ENCODE measurements around the gene OR6N2. TPM values are rescaled to one million over a fixed set of nuclear protein-coding genes. Genes with fewer than 3 reads are reported as not detected.

OR6N2 gene, protein sequence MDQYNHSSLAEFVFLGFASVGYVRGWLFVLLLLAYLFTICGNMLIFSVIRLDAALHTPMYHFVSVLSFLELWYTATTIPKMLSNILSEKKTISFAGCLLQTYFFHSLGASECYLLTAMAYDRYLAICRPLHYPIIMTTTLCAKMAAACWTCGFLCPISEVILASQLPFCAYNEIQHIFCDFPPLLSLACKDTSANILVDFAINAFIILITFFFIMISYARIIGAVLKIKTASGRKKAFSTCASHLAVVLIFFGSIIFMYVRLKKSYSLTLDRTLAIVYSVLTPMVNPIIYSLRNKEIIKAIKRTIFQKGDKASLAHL
- total RNA-seq, result under 1 TPM in 1 of 2 donors, not detected in 1; 0.08 TPM
- polyA plus RNA-seq (ENCODE audit: insufficient read length in 6 of 6), result not detected
- long read RNA-seq, donor 1, result 0 reads
- long read RNA-seq, donor 2, result 0 reads
- long read RNA-seq, donor 3, result 0 reads
- long read RNA-seq, donor 4, result 0 reads
- long read RNA-seq, donor 5, result 0 reads
- long read RNA-seq, donor 6, result 0 reads
- long read RNA-seq, donor 7, result 0 reads
- long read RNA-seq, donor 8, result 0 reads
- long read RNA-seq, donor 9, result 0 reads
- long read RNA-seq, donor 10, result 0 reads
- long read RNA-seq, donor 11, result 0 reads
- long read RNA-seq, donor 12, result 0 reads

DNA sequence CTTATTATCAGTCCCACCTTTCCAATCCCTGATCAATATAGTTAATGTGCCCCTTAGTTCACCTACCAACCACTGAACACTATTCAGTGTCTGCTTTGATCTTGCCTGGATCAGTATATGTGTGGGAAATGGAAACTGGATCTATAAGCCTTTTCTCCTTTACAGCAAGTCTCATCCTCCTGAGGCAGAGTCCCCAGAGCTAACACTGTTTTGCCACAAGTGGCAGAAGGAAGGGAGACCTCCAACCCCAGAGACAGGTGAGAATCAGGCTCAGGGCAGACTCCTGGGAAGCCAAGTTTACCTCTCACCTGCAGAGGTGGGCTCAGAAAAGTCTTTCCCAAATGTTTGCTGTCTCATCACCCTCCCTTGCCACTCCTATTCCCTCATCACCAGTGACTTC is at the start of gene OR6N2:
OR6N2 (minus strand) TSS at position 101 of the 400 bp plus-strand sequence. CDS start 3,569 bp downstream, outside the sequence.
- no peaks in the 10 kb centered on the region for H3K9me3 ChIP-seq
- no peaks in the 10 kb centered on the region for H3K27me3 ChIP-seq
- H3K4me3 ChIP-seq, result no peak within 1 kb of the TSS
- no peaks in the 10 kb centered on the region for H3K4me1 ChIP-seq
- TF ChIP-seq, protein P1, sequence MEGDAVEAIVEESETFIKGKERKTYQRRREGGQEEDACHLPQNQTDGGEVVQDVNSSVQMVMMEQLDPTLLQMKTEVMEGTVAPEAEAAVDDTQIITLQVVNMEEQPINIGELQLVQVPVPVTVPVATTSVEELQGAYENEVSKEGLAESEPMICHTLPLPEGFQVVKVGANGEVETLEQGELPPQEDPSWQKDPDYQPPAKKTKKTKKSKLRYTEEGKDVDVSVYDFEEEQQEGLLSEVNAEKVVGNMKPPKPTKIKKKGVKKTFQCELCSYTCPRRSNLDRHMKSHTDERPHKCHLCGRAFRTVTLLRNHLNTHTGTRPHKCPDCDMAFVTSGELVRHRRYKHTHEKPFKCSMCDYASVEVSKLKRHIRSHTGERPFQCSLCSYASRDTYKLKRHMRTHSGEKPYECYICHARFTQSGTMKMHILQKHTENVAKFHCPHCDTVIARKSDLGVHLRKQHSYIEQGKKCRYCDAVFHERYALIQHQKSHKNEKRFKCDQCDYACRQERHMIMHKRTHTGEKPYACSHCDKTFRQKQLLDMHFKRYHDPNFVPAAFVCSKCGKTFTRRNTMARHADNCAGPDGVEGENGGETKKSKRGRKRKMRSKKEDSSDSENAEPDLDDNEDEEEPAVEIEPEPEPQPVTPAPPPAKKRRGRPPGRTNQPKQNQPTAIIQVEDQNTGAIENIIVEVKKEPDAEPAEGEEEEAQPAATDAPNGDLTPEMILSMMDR (IDR thresholded peaks at IDR 0.05), result no peak
- DNase-seq (no peak), ATAC-seq (no peak)
- H3K36me3 ChIP-seq, result no peaks in the 10 kb centered on the region
- intact Hi-C loops (cut with DNase I), result no loop called here
- H3K27ac ChIP-seq, result no peak within 1 kb of the TSS

DNA sequence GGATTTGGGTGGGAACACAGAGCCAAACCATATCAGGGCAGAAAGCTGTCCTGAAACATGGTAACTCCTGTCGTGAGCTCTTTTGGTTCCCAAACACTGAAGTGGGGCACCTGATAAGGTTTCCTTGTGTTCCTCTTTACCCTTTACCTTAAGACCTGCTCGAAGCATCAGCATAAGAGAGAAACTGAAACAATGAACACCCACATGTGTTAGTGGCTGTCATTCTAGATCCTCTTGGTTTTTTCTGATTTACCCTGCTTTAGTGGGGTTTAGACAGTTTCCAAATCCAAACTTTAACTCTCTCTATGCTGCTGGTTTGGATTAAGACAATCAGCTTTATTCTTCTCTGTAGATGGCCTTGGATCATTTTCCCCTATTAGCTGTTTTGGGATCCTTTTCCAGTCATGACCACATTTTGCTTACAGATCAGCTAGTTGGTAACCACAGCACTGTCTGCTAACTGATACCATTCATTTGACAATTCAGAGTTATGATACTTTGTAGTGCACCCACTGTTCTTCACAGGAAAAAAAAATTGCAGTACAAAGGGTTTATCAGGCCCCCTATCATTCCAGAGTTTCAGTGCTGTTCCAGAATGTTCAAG is 49.2 kb upstream of the OR6N2 start:
- H3K27ac ChIP-seq, result peak overlapping the region; percentile 41 to 88

DNA sequence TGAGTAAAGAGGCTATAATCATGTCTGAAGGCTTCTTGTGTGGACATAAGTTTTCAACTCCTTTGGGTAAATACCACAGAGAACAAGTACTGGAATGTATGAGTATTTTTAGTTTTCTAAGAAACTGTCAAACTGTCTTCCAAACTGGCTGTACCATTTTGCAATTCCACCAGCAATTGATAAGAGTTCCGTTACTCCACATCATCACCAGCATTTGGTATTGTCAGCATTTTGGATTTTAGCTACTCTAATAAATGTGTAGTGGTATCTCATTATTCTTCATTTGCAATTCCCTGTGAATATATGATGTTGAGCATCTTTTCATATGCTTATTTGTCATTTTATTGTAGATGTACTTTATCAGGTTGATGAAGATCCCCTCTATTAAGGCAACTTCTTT is 40.7 kb upstream of the OR6N2 start:
- intact Hi-C loops (cut with DNase I), result no loop called here
- H3K36me3 ChIP-seq, result no peaks in the 10 kb centered on the region
- no peaks in the 10 kb centered on the region for H3K27me3 ChIP-seq
- no peak overlapping the region for H3K4me3 ChIP-seq
- H3K27ac ChIP-seq, result no peak overlapping the region
- peaks cover 0 to 32% of the 10 kb centered on the region in 2 donors for H3K4me1 ChIP-seq
- TF ChIP-seq, protein P1 (IDR thresholded peaks at IDR 0.05), result no peak
- no peaks in the 10 kb centered on the region for H3K9me3 ChIP-seq
- DNase-seq (no peak), ATAC-seq (no peak)

More for the DNA sequence above, 49.2 kb upstream of the OR6N2 start:
- Histone ChIP-seq H3K4me1 (peaks cover 0 to 8% of the 10 kb centered on the region in 2 donors), H3K9me3 (peaks cover 0 to 13% of the 10 kb centered on the region in 2 donors), H3K4me3 (no peak overlapping the region), H3K27me3 (no peaks in the 10 kb centered on the region), H3K36me3 (no peaks in the 10 kb centered on the region)
- ATAC-seq, result no peak
- TF ChIP-seq, protein P1 (IDR thresholded peaks at IDR 0.05), result no peak
- intact Hi-C loops (cut with DNase I), result no loop called here
- DNase-seq, result no peak

DNA sequence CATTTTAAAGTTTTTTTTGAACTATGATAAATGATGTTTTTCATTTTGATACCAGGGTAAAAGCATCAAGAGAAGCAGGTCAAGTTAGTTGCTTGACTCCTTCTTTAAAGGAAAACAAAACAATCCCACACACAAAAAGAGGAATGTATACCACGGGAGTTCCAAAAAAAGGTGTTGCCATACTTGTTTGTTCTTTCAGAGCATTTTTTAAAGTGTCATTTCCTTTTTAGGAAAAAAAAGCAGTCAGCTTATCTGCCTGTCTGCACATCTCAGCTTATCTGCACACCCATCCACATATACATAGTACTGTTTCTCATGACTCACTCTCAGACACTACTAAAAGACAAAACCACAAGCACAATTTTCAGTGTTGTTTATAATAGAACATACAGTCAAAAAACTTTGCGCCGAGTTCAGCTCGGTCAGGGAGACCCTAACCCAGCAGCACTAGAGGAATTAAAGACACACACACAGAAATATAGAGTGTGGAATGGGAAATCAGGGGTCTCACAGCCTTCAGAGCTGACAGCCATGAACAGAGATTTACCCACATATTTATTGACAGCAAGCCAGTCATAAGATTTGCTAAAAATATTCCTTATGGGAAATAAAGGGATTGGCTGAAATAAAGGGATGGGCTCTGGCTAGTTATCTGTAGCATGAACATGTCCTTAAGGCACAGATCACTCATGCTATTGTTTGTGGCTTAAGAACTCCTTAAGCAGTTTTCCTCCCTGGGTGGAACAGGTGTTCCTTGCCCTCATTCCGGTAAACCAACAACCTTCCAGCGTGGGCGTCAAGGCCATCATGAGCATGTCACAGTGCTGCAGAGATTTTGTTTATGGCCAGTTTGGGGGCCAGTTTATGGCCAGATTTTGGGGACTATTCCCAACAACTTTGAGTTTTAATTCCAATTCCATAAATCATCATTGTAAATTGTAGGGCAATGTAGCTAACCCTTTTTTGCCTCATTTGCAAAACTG is 38.7 kb upstream of the OR6N2 start:
- Histone ChIP-seq H3K4me3 (no peak overlapping the region), H3K9me3 (no peaks in the 10 kb centered on the region), H3K27ac (peak overlapping the region; percentile 37 to 78), H3K36me3 (no peaks in the 10 kb centered on the region), H3K27me3 (no peaks in the 10 kb centered on the region), H3K4me1 (peaks cover 0 to 32% of the 10 kb centered on the region in 2 donors)
- ATAC-seq (peak; percentile 65), DNase-seq (no peak)
- TF ChIP-seq, protein P1 (IDR thresholded peaks at IDR 0.05), result no peak
- intact Hi-C loops (cut with DNase I), result no loop called here

Data from left lung (tissue), 14 donors.